ENCODE results near the gene KATNIP. TPM values are rescaled to one million over a fixed set of nuclear protein-coding genes. Genes with fewer than 3 reads are reported as not detected.

Gene KATNIP
- total and polyA plus RNA-seq, 9 of the 15 experiments (the other 6 are each of a cell fraction or from before 2014, with no cell fraction given), result 1.7 to 13.2 (median 8.0) TPM

GRCh38 chr16:27566417-27566816, 16.5 kb downstream of the KATNIP start (continued):
- TF ChIP-seq MGA (IDR thresholded peaks at IDR 0.05), result no peak
- no peak for TF ChIP-seq ZBTB12 (CRISPR knock-in tag; IDR thresholded peaks at IDR 0.05)
- TF ChIP-seq ATF7 (IDR thresholded peaks at IDR 0.05), result peak; percentile 23; the same call in 1 of the 2 replicates
- TF ChIP-seq MEF2A (IDR thresholded peaks at IDR 0.05; ENCODE audit: control insufficient read depth, low read depth, low read length), result no peak
- no peak for TF ChIP-seq GTF2A2 (tag; IDR thresholded peaks at IDR 0.05)
- TF ChIP-seq ZNF551 (CRISPR knock-in tag; IDR thresholded peaks at IDR 0.05), result no peak
- TF ChIP-seq ZNF239 (CRISPR knock-in tag; IDR thresholded peaks at IDR 0.05), result no peak
- TF ChIP-seq TOE1 (IDR thresholded peaks at IDR 0.05; ENCODE audit: borderline replicate concordance), result 0 out of 2 replicates have a peak, but pooled peaks have one; percentile 3
- no peak for TF ChIP-seq TOE1 (CRISPR knock-in tag; IDR thresholded peaks at IDR 0.05; ENCODE audit: borderline replicate concordance, low read depth)
- no peak for TF ChIP-seq ATF1 (CRISPR knock-in tag; IDR thresholded peaks at IDR 0.05)
- TF ChIP-seq ATF1 (tag; IDR thresholded peaks at IDR 0.05), result 0 out of 2 replicates have a peak, but pooled peaks have one; percentile 19
- TF ChIP-seq ZNF766 (CRISPR knock-in tag; conservative IDR thresholded peaks at IDR 0.05), result 0 out of 2 replicates have a peak, but pooled peaks have one; percentile 33
- TF ChIP-seq ZNF583 (CRISPR knock-in tag; IDR thresholded peaks at IDR 0.05), result no peak
- TF ChIP-seq NRF1 (conservative IDR thresholded peaks at IDR 0.05 in 1 of 2, IDR thresholded peaks at IDR 0.05 in 1 of 2), result peak; percentile 57 to 64
- peak; percentile 68 for TF ChIP-seq VEZF1 (CRISPR knock-in tag; IDR thresholded peaks at IDR 0.05)
- TF ChIP-seq BMI1 (IDR thresholded peaks at IDR 0.05; ENCODE audit: low read length), result no peak
- TF ChIP-seq FUS (optimal IDR thresholded peaks at IDR 0.05; ENCODE audit: low read depth, low read length), result no peak

All from K562 (cell line).